IMR-90 (cell line): ENCODE data around the gene DTX3. TPM values are rescaled to one million over a fixed set of nuclear protein-coding genes. Genes with fewer than 3 reads are reported as not detected.

Source experiments
- ATAC-seq: fragments of 200-7000 bp; cut with Tn5 transposase; 2 replicates; pipeline ENCODE4 v1.9.1; 2020; ENCODE audit warnings: low read depth, mild to moderate bottlenecking, moderate library complexity
- BruUV-seq: library from RNA; stranded (reverse); fragments of 400-500 nt; replicated peaks from 2 replicates; lab custom pipeline; 2021; lab: Mats Ljungman, UMichigan
- CTCF ChIA-PET: fragments of 300-600 bp; formaldehyde crosslinking; extraction: SDS; loops from one replicate; lab custom pipeline; 2021; ENCODE audit warnings: antibody characterized with exemption; lab: Yijun Ruan, JAX
- POLR2A ChIA-PET: fragments of 300-600 bp; sonication (Branson Sonifier 250); formaldehyde crosslinking; loops from one replicate; lab custom pipeline; 2022; ENCODE audit warnings: antibody characterized with exemption; ENCODE audit not compliant: unreplicated experiment; lab: Charles Lee
- DNase-seq: peaks from one replicate; pipeline ENCODE4 v3.0.0; 2013
- H2AFZ ChIP-seq: replicated peaks from 2 replicates; pipeline ENCODE3; 2013; ENCODE audit warnings: low read length, mild to moderate bottlenecking; ENCODE audit not compliant: poor library complexity
- H2AK5ac ChIP-seq: 2 replicates; pipeline ENCODE4 v1.6.1; 2013; ENCODE audit warnings: low read depth, low read length, inconsistent platforms
- H2AK9ac ChIP-seq: replicated peaks from 2 replicates; pipeline ENCODE3; 2013; ENCODE audit warnings: mild to moderate bottlenecking, low read depth, low read length, moderate library complexity; ENCODE audit not compliant: poor library complexity
- H2BK120ac ChIP-seq: 2 replicates; pipeline ENCODE4 v1.6.1; 2013; ENCODE audit warnings: low read depth, low read length, inconsistent platforms
- H2BK15ac ChIP-seq: 3 replicates; pipeline ENCODE4 v1.6.1; 2013; ENCODE audit warnings: low read depth, low read length, inconsistent platforms
- H2BK20ac ChIP-seq: 2 replicates; pipeline ENCODE4 v1.6.1; 2013; ENCODE audit warnings: low read depth, mild to moderate bottlenecking, inconsistent platforms, low read length, moderate library complexity
- H2BK5ac ChIP-seq: 2 replicates; pipeline ENCODE4 v1.6.1; 2013; ENCODE audit warnings: mild to moderate bottlenecking, low read depth, low read length, inconsistent platforms; ENCODE audit not compliant: poor library complexity, severe bottlenecking
- H3K14ac ChIP-seq: replicated peaks from 2 replicates; pipeline ENCODE4 v1.6.1; 2013; ENCODE audit warnings: low read depth, low read length, inconsistent platforms
- H3K18ac ChIP-seq: 2 replicates; pipeline ENCODE4 v1.6.1; 2013; ENCODE audit warnings: low read depth, low read length, control low read depth
- H3K23ac ChIP-seq: 2 replicates; pipeline ENCODE4 v1.6.1; 2013; ENCODE audit warnings: low read depth, low read length, inconsistent platforms
- H3K27ac ChIP-seq: 2 replicates; pipeline ENCODE4 v1.5.1; 2013; ENCODE audit warnings: mild to moderate bottlenecking, control low read depth, low read length; ENCODE audit not compliant: insufficient read depth
- H3K27me3 ChIP-seq: 2 replicates; pipeline ENCODE4 v1.6.1; 2013; ENCODE audit warnings: low read length; ENCODE audit not compliant: control insufficient read depth, insufficient read depth
- H3K36me3 ChIP-seq: 2 replicates; pipeline ENCODE4 v1.6.1; 2013; ENCODE audit warnings: low read length, mixed read lengths; ENCODE audit not compliant: control insufficient read depth, insufficient read depth
- H3K4ac ChIP-seq: 2 replicates; pipeline ENCODE4 v1.6.1; 2013; ENCODE audit warnings: low read depth, low read length, inconsistent platforms
- H3K4me1 ChIP-seq: 2 replicates; pipeline ENCODE4 v1.6.1; 2013; ENCODE audit warnings: low read length, mixed read lengths; ENCODE audit not compliant: control insufficient read depth, insufficient read depth
- H3K4me2 ChIP-seq: 2 replicates; pipeline ENCODE4 v1.6.1; 2013; ENCODE audit warnings: low read depth, mild to moderate bottlenecking, control low read depth, low read length, moderate library complexity
- H3K4me3 ChIP-seq: 2 replicates; pipeline ENCODE4 v1.5.1; 2013; ENCODE audit warnings: low read depth, mild to moderate bottlenecking, control low read depth, low read length, moderate library complexity; ENCODE audit not compliant: insufficient read depth
- H3K56ac ChIP-seq: 2 replicates; pipeline ENCODE4 v1.6.1; 2013; ENCODE audit warnings: low read length, inconsistent platforms; ENCODE audit not compliant: insufficient read depth; ENCODE audit errors: extremely low read depth
- H3K79me1 ChIP-seq, 2 experiments: 2 replicates each; pipeline ENCODE4 v1.6.1; 2013; ENCODE audit warnings: low read length in 2 of 2, inconsistent platforms in 1 of 2, low read depth in 1 of 2
- H3K9ac ChIP-seq: 2 replicates; pipeline ENCODE4 v1.6.1; 2013; ENCODE audit warnings: low read depth, low read length, control low read depth
- H3K9me1 ChIP-seq: 2 replicates; pipeline ENCODE4 v1.6.1; 2013; ENCODE audit warnings: low read length, inconsistent platforms; ENCODE audit not compliant: insufficient read depth
- H3K9me3 ChIP-seq: 2 replicates; pipeline ENCODE4 v1.6.1; 2013; ENCODE audit warnings: low read length; ENCODE audit not compliant: control insufficient read depth, insufficient read depth
- H4K20me1 ChIP-seq: 2 replicates; pipeline ENCODE4 v1.6.1; 2013; ENCODE audit warnings: low read length, inconsistent platforms; ENCODE audit not compliant: insufficient read depth
- H4K5ac ChIP-seq: 2 replicates; pipeline ENCODE4 v1.6.1; 2013; ENCODE audit warnings: mild to moderate bottlenecking, low read depth, low read length, control low read depth
- H4K8ac ChIP-seq, 2 experiments: 2 replicates each; pipeline ENCODE4 v1.6.1; 2013; ENCODE audit warnings: low read depth in 2 of 2, low read length in 2 of 2, control low read depth in 1 of 2, inconsistent platforms in 1 of 2
- H4K91ac ChIP-seq: 2 replicates; pipeline ENCODE4 v1.6.1; 2013; ENCODE audit warnings: low read depth, low read length, inconsistent platforms; ENCODE audit not compliant: insufficient read depth
- CHD1 ChIP-seq: IDR thresholded peaks from 2 replicates; pipeline ENCODE4 v1.6.1; 2012; ENCODE audit warnings: low read depth, low read length, improper control_type of control experiment
- CTCF ChIP-seq: conservative IDR thresholded peaks from 2 replicates; pipeline ENCODE4 v1.5.1; 2012; ENCODE audit warnings: mild to moderate bottlenecking, low read depth, low read length, improper control_type of control experiment
- FOS ChIP-seq: fragments of 150-350 bp; IDR thresholded peaks from 2 replicates; pipeline ENCODE4 v1.6.1; 2016; ENCODE audit warnings: low read depth, low read length
- MAFK ChIP-seq: IDR thresholded peaks from 2 replicates; pipeline ENCODE4 v1.6.1; 2012; ENCODE audit warnings: low read depth, low read length, improper control_type of control experiment
- MXI1 ChIP-seq: IDR thresholded peaks from 2 replicates; pipeline ENCODE4 v1.6.1; 2012; ENCODE audit warnings: low read depth, mild to moderate bottlenecking, low read length, moderate library complexity, borderline replicate concordance
- NFE2L2 ChIP-seq: fragments of 150-350 bp; IDR thresholded peaks from 2 replicates; pipeline ENCODE4 v1.6.1; 2016; ENCODE audit warnings: low read depth, mild to moderate bottlenecking, low read length
- USF2 ChIP-seq: fragments of 150-350 bp; IDR thresholded peaks from 2 replicates; pipeline ENCODE4 v1.6.1; 2017; ENCODE audit warnings: mild to moderate bottlenecking, antibody characterized with exemption, low read length, low read depth
- WGBS, 2 experiments: methylation state at CpG; one replicate each; pipeline versions ENCODE4 v1.1.5 to v1.1.7; 2013; ENCODE audit warnings: missing lambda C conversion rate in 2 of 2; ENCODE audit not compliant: insufficient read length in 1 of 2; ENCODE audit errors: extremely low coverage in 2 of 2; 5-methylcytosine and 5-hydroxymethylcytosine counted together
- dilution Hi-C: fragments of 300-500 bp; cut with HindIII; formaldehyde crosslinking; loops from one replicate; pipeline ENCODE4 v1.14.3; 2018; ENCODE audit warnings: low sequenced_read_pairs; ENCODE audit not compliant: unreplicated experiment
- in situ Hi-C: fragments of 300-500 bp; cut with MboI; formaldehyde crosslinking; loops from 3 replicates; pipeline ENCODE4 v1.14.3; 2019; ENCODE audit warnings: low sequenced_read_pairs, inconsistent platforms, mixed read lengths
- intact Hi-C: fragments of 100-400 bp; cut with micrococcal nuclease; formaldehyde crosslinking; loops from 2 replicates; pipeline ENCODE4 v1.10.0; 2022
- polyA plus RNA-seq, 3 experiments: library from polyadenylated mRNA; depleted of rRNA; stranded (reverse); fragments of >200 nt; gene quantifications; 2 replicates each; pipeline ENCODE4 v1.2.3, GENCODE V29; 2012; ENCODE audit warnings: low replicate concordance in 1 of 3
- total RNA-seq: library from RNA; depleted of rRNA; stranded (reverse); fragments of >200 nt; gene quantifications from 2 replicates; pipeline ENCODE4 v1.2.3, GENCODE V29; 2012

Gene DTX3
- total and polyA plus RNA-seq, 2 of the 4 experiments (the other 2 are of a cell fraction): 2.9 to 14.6 TPM

DNA sequence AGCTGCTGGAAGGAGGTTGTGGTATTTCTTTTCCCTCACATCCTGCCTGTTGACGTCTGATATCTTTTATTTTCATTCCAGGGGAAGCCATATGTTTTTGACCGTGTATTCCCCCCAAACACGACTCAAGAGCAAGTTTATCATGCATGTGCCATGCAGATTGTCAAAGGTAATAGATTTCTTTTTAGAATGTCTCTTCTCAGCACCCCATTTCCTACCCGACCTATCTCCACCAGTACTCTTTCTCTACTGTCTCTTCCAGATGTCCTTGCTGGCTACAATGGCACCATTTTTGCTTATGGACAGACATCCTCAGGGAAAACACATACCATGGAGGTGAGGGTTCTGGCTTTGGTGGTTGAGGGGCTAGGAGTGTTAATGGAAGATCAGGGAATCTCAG, 41.3 kb upstream of the DTX3 start:
- no peak overlapping the region for H3K9ac ChIP-seq
- no peak overlapping the region for H4K8ac ChIP-seq
- H3K18ac ChIP-seq: no peak overlapping the region
- H4K20me1 ChIP-seq: no peaks in the 10 kb centered on the region
- dilution Hi-C loops (loop anchor here (25.0 kb wide), 1 partner anchor 99 kb away; no protein-coding TSS in a partner anchor), intact Hi-C loops (loop anchor here (10.0 kb wide), 1 partner anchor 1301 kb away; no protein-coding TSS in a partner anchor), in situ Hi-C loops (no loop called here)
- H3K4me1 ChIP-seq: no peaks in the 10 kb centered on the region
- ATAC-seq: no peak
- no peak overlapping the region for H3K27ac ChIP-seq
- H4K91ac ChIP-seq: no peak overlapping the region
- no peak overlapping the region for H3K4me2 ChIP-seq
- DNase-seq: no peak
- H3K9me1 ChIP-seq: no peaks in the 10 kb centered on the region
- H2BK20ac ChIP-seq: no peak overlapping the region
- POLR2A ChIA-PET: no interaction called here
- H4K5ac ChIP-seq: no peak overlapping the region
- H2AK9ac ChIP-seq: no peak overlapping the region
- H3K56ac ChIP-seq: no peak overlapping the region
- no peak overlapping the region for H3K4ac ChIP-seq
- no peak for TF ChIP-seq NFE2L2
- TF ChIP-seq CHD1: no peak
- TF ChIP-seq USF2: no peak
- TF ChIP-seq MAFK: no peak
- no peak for TF ChIP-seq CTCF
- TF ChIP-seq FOS: no peak
- TF ChIP-seq MXI1: no peak
- H3K79me1 ChIP-seq: no peaks in the 10 kb centered on the region
- H3K4me3 ChIP-seq: no peak overlapping the region
- H3K23ac ChIP-seq: no peak overlapping the region
- H2BK5ac ChIP-seq: no peak overlapping the region
- H3K9me3 ChIP-seq: no peaks in the 10 kb centered on the region
- H3K27me3 ChIP-seq: peaks cover 13% of the 10 kb centered on the region
- CTCF ChIA-PET: no interaction called here
- no TSS peak for BruUV-seq
- no peaks in the 10 kb centered on the region for H3K36me3 ChIP-seq
- H2BK15ac ChIP-seq: no peak overlapping the region
- H2BK120ac ChIP-seq: no peak overlapping the region
- no peak overlapping the region for H2AK5ac ChIP-seq
- WGBS, 2 experiments: no CpG with 5 or more reads among the region's 4 CpGs
- H2AFZ ChIP-seq: no peak overlapping the region
- no peak overlapping the region for H3K14ac ChIP-seq
